GM23338 (cell line): ENCODE data around the gene OGT. TPM values are rescaled to one million over a fixed set of nuclear protein-coding genes. Genes with fewer than 3 reads are reported as not detected.

Experiments used
- ATAC-seq: fragments of 200-7000 bp; cut with Tn5 transposase; 3 replicates; pipeline ENCODE4 v1.9.1; 2020
- DNase-seq: peaks from one replicate; pipeline ENCODE4 v3.0.0-alpha.2; 2015; ENCODE audit warnings: low spot score
- H2AFZ ChIP-seq: fragments of 200-600 bp; sonication (generic); 2 replicates; pipeline ENCODE4 v1.8.0; 2016; ENCODE audit warnings: antibody characterized with exemption, mild to moderate bottlenecking, moderate library complexity
- H3F3A ChIP-seq: fragments of 200-600 bp; sonication (generic); replicated peaks from 2 replicates; pipeline ENCODE4 v1.8.0; 2017; ENCODE audit warnings: antibody characterized with exemption, mixed run types, low read depth
- H3K27ac ChIP-seq: fragments of 200-600 bp; sonication (generic); 2 replicates; pipeline ENCODE4 v1.6.1; 2016; ENCODE audit warnings: low read depth
- H3K27me3 ChIP-seq: fragments of 200-600 bp; sonication (generic); 2 replicates; pipeline ENCODE4 v1.8.0; 2016; ENCODE audit warnings: mild to moderate bottlenecking, mixed run types, moderate library complexity; ENCODE audit not compliant: insufficient read depth
- H3K36me3 ChIP-seq: fragments of 200-600 bp; sonication (generic); 2 replicates; pipeline ENCODE4 v1.8.0; 2016; ENCODE audit warnings: mild to moderate bottlenecking; ENCODE audit not compliant: insufficient read depth
- H3K4me1 ChIP-seq: fragments of 200-600 bp; sonication (generic); 2 replicates; pipeline ENCODE4 v1.8.0; 2016; ENCODE audit warnings: mild to moderate bottlenecking, moderate library complexity; ENCODE audit not compliant: insufficient read depth
- H3K4me2 ChIP-seq: fragments of 200-600 bp; sonication (generic); 2 replicates; pipeline ENCODE4 v1.7.1; 2017; ENCODE audit warnings: mixed run types
- H3K4me3 ChIP-seq: fragments of 200-600 bp; sonication (generic); 2 replicates; pipeline ENCODE4 v1.6.1; 2016; ENCODE audit warnings: mixed run types
- H3K79me2 ChIP-seq: fragments of 200-600 bp; sonication (generic); replicated peaks from 2 replicates; pipeline ENCODE4 v1.8.0; 2017; ENCODE audit warnings: mild to moderate bottlenecking; ENCODE audit not compliant: insufficient read depth
- H3K9me2 ChIP-seq: fragments of 200-600 bp; sonication (generic); 2 replicates; pipeline ENCODE4 v1.8.0; 2017; ENCODE audit not compliant: insufficient read depth
- H4K20me1 ChIP-seq: fragments of 200-600 bp; sonication (generic); replicated peaks from 2 replicates; pipeline ENCODE4 v1.8.0; 2017; ENCODE audit warnings: mild to moderate bottlenecking; ENCODE audit not compliant: insufficient read depth
- H3K27ac Mint-ChIP-seq: 2 replicates; pipeline ENCODE4 v1.8.0; 2020; ENCODE audit warnings: inconsistent platforms, mild to moderate bottlenecking, moderate library complexity, mixed read lengths
- H3K27me3 Mint-ChIP-seq: 3 replicates; pipeline ENCODE4 v1.8.0; 2022; ENCODE audit warnings: low read depth, mild to moderate bottlenecking, moderate library complexity, mixed read lengths, inconsistent platforms; ENCODE audit not compliant: insufficient read depth, poor library complexity
- H3K36me3 Mint-ChIP-seq: 3 replicates; pipeline ENCODE4 v1.8.0; 2021; ENCODE audit warnings: low read depth, mild to moderate bottlenecking, inconsistent platforms, moderate library complexity, mixed read lengths
- H3K4me1 Mint-ChIP-seq: 3 replicates; pipeline ENCODE4 v1.8.0; 2020; ENCODE audit warnings: mild to moderate bottlenecking, inconsistent platforms, mixed read lengths
- H3K4me3 Mint-ChIP-seq: 3 replicates; pipeline ENCODE4 v1.8.0; 2021; ENCODE audit warnings: moderate library complexity, mild to moderate bottlenecking, inconsistent platforms, mixed read lengths
- H3K9me3 Mint-ChIP-seq: 3 replicates; pipeline ENCODE4 v1.8.0; 2020; ENCODE audit warnings: moderate library complexity, mild to moderate bottlenecking, inconsistent platforms, mixed read lengths
- CREB1 ChIP-seq: fragments of 250-450 bp; sonication (Bioruptor Pico); IDR thresholded peaks from 2 replicates; pipeline ENCODE4 v1.5.0; 2020; ENCODE audit warnings: low read depth, mild to moderate bottlenecking, moderate library complexity
- CTCF ChIP-seq, 2 experiments: fragments of 200-600 bp in 1 of 2; sonication (generic) in 1 of 2; conservative IDR thresholded peaks; 2 replicates each; pipeline versions ENCODE4 v1.5.1 to v1.6.1; 2016 to 2017; ENCODE audit warnings: antibody characterized with exemption in 2 of 2, low read depth in 2 of 2, mild to moderate bottlenecking in 2 of 2, moderate library complexity in 1 of 2
- EZH2 ChIP-seq: fragments of 200-600 bp; sonication (generic); IDR thresholded peaks from one replicate; pipeline ENCODE4 v1.8.0; 2017; ENCODE audit warnings: antibody characterized with exemption, mild to moderate bottlenecking, low read depth; ENCODE audit not compliant: unreplicated experiment
- JUNB ChIP-seq: IDR thresholded peaks from one replicate; pipeline ENCODE4 v1.6.1; 2016; ENCODE audit warnings: antibody characterized with exemption; ENCODE audit not compliant: unreplicated experiment
- NANOG ChIP-seq: IDR thresholded peaks from 2 replicates; pipeline ENCODE4 v1.6.1; 2016; ENCODE audit warnings: antibody characterized with exemption, borderline replicate concordance
- POLR2AphosphoS5 ChIP-seq: IDR thresholded peaks from 2 replicates; pipeline ENCODE4 v1.6.1; 2016; ENCODE audit warnings: antibody characterized with exemption, low read depth
- ZNF114 ChIP-seq: fragments of 250-450 bp; sonication (Bioruptor Pico); IDR thresholded peaks from 2 replicates; pipeline ENCODE4 v1.5.0; 2020; ENCODE audit warnings: mild to moderate bottlenecking, moderate library complexity
- ZNF462 ChIP-seq: fragments of 250-450 bp; sonication (Bioruptor Pico); IDR thresholded peaks from 2 replicates; pipeline ENCODE4 v1.5.0; 2020; ENCODE audit warnings: mild to moderate bottlenecking, moderate library complexity
- polyA plus RNA-seq: library from polyadenylated mRNA; unstranded; fragments of >200 nt; fragmentation: Nextera tagmentation; extraction: Ambion mirVana; gene quantifications from 2 replicates; pipeline ENCODE4 v1.2.1, GENCODE V29; 2016
- total RNA-seq: library from RNA; depleted of rRNA; stranded (reverse); fragments of >200 nt; shearing (Covaris generic); gene quantifications from 2 replicates; pipeline ENCODE4 v1.2.3, GENCODE V29; 2014

OGT gene
- total and polyA plus RNA-seq, 2 experiments from 2014 or later, result 43.3 to 163 TPM

GRCh38 chrX:71599965-71600364 lies 67.1 kb downstream of the OGT start (continued):
- TF ChIP-seq ZNF462 (CRISPR knock-in tag), result no peak
- TF ChIP-seq EZH2, result no peak

GRCh38 chrX:71603618-71604017 lies 70.7 kb downstream of the OGT start:
- no peaks in the 10 kb centered on the region; the same call in 2 of the 3 replicates for H3K9me3 Mint-ChIP-seq
- H3K27me3 Mint-ChIP-seq, result no peaks in the 10 kb centered on the region
- Histone ChIP-seq H3K4me3 (no peak overlapping the region), H3K4me2 (no peak overlapping the region), H3K27ac (no peak overlapping the region), H4K20me1 (no peaks in the 10 kb centered on the region), H3K27me3 (no peaks in the 10 kb centered on the region), H3K79me2 (no peaks in the 10 kb centered on the region), H3K36me3 (no peaks in the 10 kb centered on the region), H3F3A (no peaks in the 10 kb centered on the region), H3K4me1 (no peaks in the 10 kb centered on the region), H3K9me2 (no peaks in the 10 kb centered on the region), H2AFZ (no peak overlapping the region)
- H3K36me3 Mint-ChIP-seq, result peaks cover 44% of the 10 kb centered on the region
- H3K27ac Mint-ChIP-seq, result peak overlapping the region; percentile 85
- H3K4me3 Mint-ChIP-seq, result no peak overlapping the region
- ATAC-seq, result no peak
- peaks cover 3% of the 10 kb centered on the region; the same call in 1 of the 3 replicates for H3K4me1 Mint-ChIP-seq
- no peak for DNase-seq
- TF ChIP-seq JUNB (no peak), ZNF114 (CRISPR knock-in tag) (no peak), ZNF462 (CRISPR knock-in tag) (no peak), NANOG (no peak), CREB1 (no peak), CTCF (conservative IDR thresholded peaks at IDR 0.05; ENCODE audit: low read depth in 2 of 2) (no peak), POLR2AphosphoS5 (no peak)
